ENCODE results near the gene S100A6. TPM values are rescaled to one million over a fixed set of nuclear protein-coding genes. Genes with fewer than 3 reads are reported as not detected.

Gene S100A6
- total RNA-seq, 4 donors from 2014 or later: 315 to 566 (median 427) TPM

GRCh38 chr1:153547560-153548551 lies 12.1 kb upstream of the S100A6 start:
- ATAC-seq (ENCODE audit: low FRiP score): no peak
- TF ChIP-seq, protein P1, sequence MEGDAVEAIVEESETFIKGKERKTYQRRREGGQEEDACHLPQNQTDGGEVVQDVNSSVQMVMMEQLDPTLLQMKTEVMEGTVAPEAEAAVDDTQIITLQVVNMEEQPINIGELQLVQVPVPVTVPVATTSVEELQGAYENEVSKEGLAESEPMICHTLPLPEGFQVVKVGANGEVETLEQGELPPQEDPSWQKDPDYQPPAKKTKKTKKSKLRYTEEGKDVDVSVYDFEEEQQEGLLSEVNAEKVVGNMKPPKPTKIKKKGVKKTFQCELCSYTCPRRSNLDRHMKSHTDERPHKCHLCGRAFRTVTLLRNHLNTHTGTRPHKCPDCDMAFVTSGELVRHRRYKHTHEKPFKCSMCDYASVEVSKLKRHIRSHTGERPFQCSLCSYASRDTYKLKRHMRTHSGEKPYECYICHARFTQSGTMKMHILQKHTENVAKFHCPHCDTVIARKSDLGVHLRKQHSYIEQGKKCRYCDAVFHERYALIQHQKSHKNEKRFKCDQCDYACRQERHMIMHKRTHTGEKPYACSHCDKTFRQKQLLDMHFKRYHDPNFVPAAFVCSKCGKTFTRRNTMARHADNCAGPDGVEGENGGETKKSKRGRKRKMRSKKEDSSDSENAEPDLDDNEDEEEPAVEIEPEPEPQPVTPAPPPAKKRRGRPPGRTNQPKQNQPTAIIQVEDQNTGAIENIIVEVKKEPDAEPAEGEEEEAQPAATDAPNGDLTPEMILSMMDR (IDR thresholded peaks at IDR 0.05): no peak
- DNase-seq (ENCODE audit: low spot score): no peak

- DNase-seq (ENCODE audit: low spot score) (no peak), ATAC-seq (ENCODE audit: low FRiP score) (no peak)
- TF ChIP-seq, protein P1 (IDR thresholded peaks at IDR 0.05): no peak
Observed at GRCh38 chr1:153546796-153547559, 11.2 kb upstream of the S100A6 start.

DNA sequence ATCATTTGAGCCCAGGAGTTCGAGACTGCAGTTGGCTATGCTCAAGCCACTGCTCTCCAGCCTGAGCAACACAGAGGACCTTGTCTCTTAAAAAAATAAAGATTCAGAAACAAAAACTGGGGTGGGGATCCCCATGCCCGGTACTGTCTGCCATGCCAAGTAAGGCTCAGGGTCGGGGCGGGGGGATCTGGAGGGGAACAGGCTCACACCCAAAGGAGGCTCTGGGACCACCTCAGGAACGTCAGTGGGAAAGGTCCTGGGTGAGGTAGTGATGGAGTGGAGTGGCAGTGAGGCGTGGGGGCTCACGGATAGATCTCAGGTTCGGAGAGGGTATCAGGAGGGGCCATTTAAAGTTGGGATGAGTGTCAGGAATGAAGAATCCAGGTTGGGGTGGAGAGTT lies 10.6 kb upstream of the S100A6 start:
- ATAC-seq (ENCODE audit: low FRiP score) (no peak), DNase-seq (ENCODE audit: low spot score) (no peak)
- TF ChIP-seq, protein P1 (IDR thresholded peaks at IDR 0.05): no peak

GRCh38 chr1:153545067-153546055 lies 9.6 kb upstream of the S100A6 start, which contains the start of gene S100A4:
Gene S100A4, minus strand, starts transcription at chr1:153545806. Its CDS starts 1,012 bp downstream, at chr1:153544794.
- TF ChIP-seq, protein P1 (IDR thresholded peaks at IDR 0.05): no peak
- ATAC-seq (ENCODE audit: low FRiP score) (peak; percentile 84), DNase-seq (ENCODE audit: low spot score) (peak; percentile 84)

GRCh38 chr1:153544453-153545066 lies 8.8 kb upstream of the S100A6 start:
- no peak for DNase-seq (ENCODE audit: low spot score)
- ATAC-seq (ENCODE audit: low FRiP score): peak; percentile 1
- TF ChIP-seq, protein P1 (IDR thresholded peaks at IDR 0.05): no peak

GRCh38 chr1:153543736-153544135 lies 7.9 kb upstream of the S100A6 start:
- TF ChIP-seq, protein P1 (IDR thresholded peaks at IDR 0.05): no peak
- DNase-seq (ENCODE audit: low spot score) (no peak), ATAC-seq (ENCODE audit: low FRiP score) (no peak)
